GM12878 (cell line): ENCODE data around the gene EGF. TPM values are rescaled to one million over a fixed set of nuclear protein-coding genes. Genes with fewer than 3 reads are reported as not detected.

ENCODE experiments used
- ATAC-seq: fragments of 200-7000 bp; cut with Tn5 transposase; 3 replicates; pipeline ENCODE4 v1.9.1; 2020; ENCODE audit warnings: mild to moderate bottlenecking, moderate library complexity
- BruUV-seq: library from RNA; stranded (reverse); fragments of 400-500 nt; replicated peaks from 2 replicates; lab custom pipeline; 2021; lab: Mats Ljungman, UMichigan
- CTCF ChIA-PET: fragments of 300-600 bp; sonication (Branson Sonifier 250); formaldehyde crosslinking; extraction: SDS; loops from one replicate; lab custom pipeline; 2021; ENCODE audit warnings: inconsistent platforms; lab: Yijun Ruan, JAX
- POLR2A ChIA-PET: fragments of 350-600 bp; formaldehyde crosslinking; extraction: SDS; loops from one replicate; lab custom pipeline; 2021; ENCODE audit warnings: inconsistent platforms; lab: Charles Lee
- RAD21 ChIA-PET: fragments of 300-600 bp; sonication (Branson Sonifier 250); formaldehyde crosslinking; loops from one replicate; lab custom pipeline; 2023; ENCODE audit warnings: antibody characterized with exemption; ENCODE audit not compliant: unreplicated experiment; lab: Charles Lee
- SMC1A ChIA-PET: fragments of 300-600 bp; sonication (Branson Sonifier 250); formaldehyde crosslinking; loops from one replicate; lab custom pipeline; 2023; ENCODE audit not compliant: unreplicated experiment, uncharacterized antibody; lab: Charles Lee
- DNase-seq: peaks from one replicate; pipeline ENCODE4 v3.0.0-alpha.2; 2011; ENCODE audit warnings: low read depth, low spot score
- FAIRE-seq: peaks from 3 replicates; lab custom pipeline; 2011; peaks lifted over from hg19 to GRCh38; lab: Jason Lieb, UNC
- H2AFZ ChIP-seq: 2 replicates; pipeline ENCODE4 v1.6.0; 2011; ENCODE audit warnings: low read depth, low read length, control low read depth; ENCODE audit not compliant: control insufficient read depth
- H3K27ac ChIP-seq: 2 replicates; pipeline ENCODE4 v1.5.1; 2011; ENCODE audit warnings: control low read depth; ENCODE audit not compliant: control insufficient read depth, insufficient read depth
- H3K27me3 ChIP-seq, 2 experiments: replicated peaks in 1 of 2; 2 replicates each; pipeline versions ENCODE4 v1.6.0 to v1.6.1; 2011; ENCODE audit warnings: low read length in 1 of 2; ENCODE audit not compliant: control insufficient read depth in 2 of 2, insufficient read depth in 2 of 2
- H3K36me3 ChIP-seq, 2 experiments: 2 replicates each; pipeline ENCODE4 v1.5.1; 2011; ENCODE audit warnings: low read length in 1 of 2; ENCODE audit not compliant: control insufficient read depth in 2 of 2, insufficient read depth in 2 of 2
- H3K4me1 ChIP-seq: 2 replicates; pipeline ENCODE4 v1.6.1; 2011; ENCODE audit warnings: mild to moderate bottlenecking, low read length, moderate library complexity, mixed read lengths; ENCODE audit not compliant: control insufficient read depth, insufficient read depth
- H3K4me2 ChIP-seq: 2 replicates; pipeline ENCODE4 v1.6.0; 2011; ENCODE audit warnings: control low read depth; ENCODE audit not compliant: control insufficient read depth, insufficient read depth
- H3K4me3 ChIP-seq: fragments of 200-600 bp; sonication (generic); 2 replicates; pipeline ENCODE4 v1.5.1; 2016
- H3K79me2 ChIP-seq: 2 replicates; pipeline ENCODE4 v1.6.0; 2011; ENCODE audit warnings: low read length; ENCODE audit not compliant: control insufficient read depth, insufficient read depth
- H3K9ac ChIP-seq: 2 replicates; pipeline ENCODE4 v1.8.0; 2011; ENCODE audit warnings: low read length, control low read depth, mixed read lengths; ENCODE audit not compliant: control insufficient read depth, insufficient read depth
- H3K9me3 ChIP-seq: replicated peaks from 3 replicates; pipeline ENCODE4 v1.5.1; 2011; ENCODE audit warnings: mild to moderate bottlenecking, low read length; ENCODE audit not compliant: control insufficient read depth, insufficient read depth
- H4K20me1 ChIP-seq: 2 replicates; pipeline ENCODE4 v1.6.0; 2011; ENCODE audit not compliant: control insufficient read depth, insufficient read depth
- CHD2 ChIP-seq: IDR thresholded peaks from 2 replicates; pipeline ENCODE4 v1.6.1; 2011; ENCODE audit warnings: low read depth, low read length, improper control_type of control experiment, borderline replicate concordance
- ETV6 ChIP-seq, 2 experiments: fragments of 450-650 bp in 1 of 2; IDR thresholded peaks in 1 of 2; conservative IDR thresholded peaks in 1 of 2; 2 replicates each; pipeline ENCODE4 v1.6.1; 2014; ENCODE audit warnings: antibody characterized with exemption in 1 of 2, borderline replicate concordance in 1 of 2, low read depth in 1 of 2, mild to moderate bottlenecking in 1 of 2, moderate library complexity in 1 of 2
- FOXK2 ChIP-seq: fragments of 450-650 bp; IDR thresholded peaks from 2 replicates; pipeline ENCODE4 v1.6.1; 2017; ENCODE audit warnings: mild to moderate bottlenecking, moderate library complexity
- GABPA ChIP-seq: IDR thresholded peaks from 2 replicates; pipeline ENCODE4 v1.6.1; 2014; ENCODE audit warnings: antibody characterized with exemption, low read depth, mild to moderate bottlenecking, inconsistent platforms
- JUNB ChIP-seq: IDR thresholded peaks from 2 replicates; pipeline ENCODE4 v1.6.1; 2016; ENCODE audit warnings: antibody characterized with exemption, mild to moderate bottlenecking
- NR2F1 ChIP-seq: fragments of 450-650 bp; conservative IDR thresholded peaks from 2 replicates; pipeline ENCODE4 v1.6.1; 2017; ENCODE audit warnings: mild to moderate bottlenecking
- NRF1 ChIP-seq: conservative IDR thresholded peaks from 2 replicates; pipeline ENCODE4 v1.6.1; 2011; ENCODE audit warnings: mild to moderate bottlenecking, low read depth, low read length, improper control_type of control experiment
- PAX5 ChIP-seq: IDR thresholded peaks from 2 replicates; pipeline ENCODE4 v1.6.1; 2011; ENCODE audit warnings: low read depth, low read length, borderline replicate concordance
- POLR2AphosphoS2 ChIP-seq: IDR thresholded peaks from 2 replicates; pipeline ENCODE4 v1.6.1; 2011; ENCODE audit warnings: low read depth, mild to moderate bottlenecking, low read length, improper control_type of control experiment, moderate library complexity
- RAD21 ChIP-seq: IDR thresholded peaks from 2 replicates; pipeline ENCODE4 v1.6.1; 2011; ENCODE audit warnings: mild to moderate bottlenecking, low read depth, low read length, moderate library complexity; ENCODE audit not compliant: insufficient read depth
- TBL1XR1 ChIP-seq: IDR thresholded peaks from 2 replicates; pipeline ENCODE4 v1.6.1; 2012; ENCODE audit warnings: low read depth, low read length, improper control_type of control experiment
- TCF12 ChIP-seq: IDR thresholded peaks from 2 replicates; pipeline ENCODE4 v1.6.1; 2011; ENCODE audit warnings: low read depth, mild to moderate bottlenecking, low read length
- TCF7 ChIP-seq: IDR thresholded peaks from 2 replicates; pipeline ENCODE4 v1.6.1; 2014; ENCODE audit warnings: antibody characterized with exemption, borderline replicate concordance
- ZNF24 ChIP-seq: fragments of 450-650 bp; IDR thresholded peaks from 2 replicates; pipeline ENCODE4 v1.6.1; 2017; ENCODE audit warnings: antibody characterized with exemption, mild to moderate bottlenecking
- WGBS: methylation state at CpG from one replicate; pipeline ENCODE4 v1.1.6; 2016; ENCODE audit warnings: low lambda C conversion rate; ENCODE audit not compliant: insufficient replicate concordance, insufficient coverage; ENCODE audit errors: missing lambda C conversion rate; 5-methylcytosine and 5-hydroxymethylcytosine counted together
- in situ Hi-C: fragments of 300-500 bp; cut with MboI; formaldehyde crosslinking; loops from 9 replicates; pipeline ENCODE4 v1.14.3; 2018; ENCODE audit warnings: mixed read lengths
- intact Hi-C: fragments of 100-400 bp; cut with micrococcal nuclease; formaldehyde crosslinking; loops from one replicate; pipeline ENCODE4 v1.14.2; 2022; ENCODE audit not compliant: unreplicated experiment
- polyA plus RNA-seq, 11 experiments: library from polyadenylated mRNA; depleted of rRNA in 4 of 11; unstranded in 6 of 11; stranded (reverse) in 5 of 11; fragments of >200 nt; fragmentation: Nextera tagmentation in 4 of 11; fragmentation: Illumina TruSeq in 1 of 11; extraction: Ambion mirVana in 4 of 11; extraction: Trizol in 1 of 11; gene quantifications; 1 replicate in 1 of 11; 2 replicates in 10 of 11; pipeline versions ENCODE4 v1.2.1 to v1.2.3, GENCODE V29; 2011 to 2016; ENCODE audit warnings: inconsistent platforms in 2 of 11, missing spikeins in 2 of 11, low read depth in 1 of 11
- total RNA-seq, 4 experiments: library from RNA; depleted of rRNA in 3 of 4; stranded (reverse); fragments of >200 nt in 3 of 4; fragmentation: Illumina TruSeq in 1 of 4; extraction: Trizol in 1 of 4; gene quantifications; 2 replicates each; pipeline versions ENCODE4 v1.2.1 to v1.2.3, GENCODE V29; 2013 to 2021

The EGF gene
- total and polyA plus RNA-seq, 10 of the 15 experiments (the other 5 are each of a cell fraction or from before 2014, with no cell fraction given): 0.02 to 0.90 (median 0.19) TPM; not detected in 4

DNA sequence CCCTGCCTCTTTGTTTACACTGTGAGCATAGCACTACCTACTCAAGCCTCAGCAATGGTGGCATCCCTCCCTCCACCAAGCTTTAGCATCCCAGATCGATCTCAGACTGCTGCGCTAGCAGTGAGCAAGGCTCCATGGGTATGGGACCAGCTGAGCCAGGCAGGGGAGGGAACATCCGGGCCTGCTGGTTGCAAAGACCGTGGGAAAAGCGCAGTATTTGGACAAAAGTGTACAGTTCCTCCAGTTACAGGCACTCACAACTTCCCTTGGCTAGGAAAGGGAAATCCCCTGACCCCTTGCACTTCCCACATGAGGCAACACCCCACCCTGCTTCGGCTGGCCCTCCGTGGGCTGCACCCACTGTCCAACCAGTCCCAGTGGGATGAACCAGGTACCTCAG is 26.5 kb downstream of the EGF start (continued):
- TF ChIP-seq FOXK2 (no peak), ZNF24 (no peak)

DNA sequence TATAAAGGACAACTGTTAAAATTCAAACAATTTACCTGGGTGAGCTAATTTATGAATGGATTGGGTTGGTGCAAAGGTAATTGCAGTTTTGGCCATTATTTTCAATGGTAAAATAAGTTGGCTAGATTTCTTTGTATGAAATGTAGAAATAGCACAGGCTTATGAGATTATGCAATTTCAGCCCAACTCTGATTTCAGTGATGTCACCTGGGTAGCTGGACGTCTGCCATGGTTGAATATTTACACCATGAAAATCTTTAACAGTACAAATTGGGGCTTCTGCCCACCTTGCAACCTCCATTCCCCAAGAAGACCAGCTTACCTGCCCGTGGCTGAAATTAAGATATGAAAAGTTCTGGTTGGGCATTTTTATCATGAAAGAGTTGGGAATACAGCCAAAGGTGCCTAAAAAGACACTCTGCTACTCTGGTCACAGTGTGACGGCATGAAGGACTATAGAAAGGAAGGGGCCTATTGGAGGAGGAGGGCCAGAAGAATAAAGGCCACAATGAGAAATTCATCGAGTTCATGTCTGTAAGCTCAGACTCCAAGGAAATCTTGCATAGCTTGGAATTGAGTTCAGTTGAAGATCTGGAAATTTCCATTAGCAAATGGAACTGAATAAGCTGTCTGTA is 29.7 kb downstream of the EGF start:
- TF ChIP-seq ZNF24: no peak
- no peak for TF ChIP-seq NR2F1
- TF ChIP-seq CHD2: no peak
- no peak for TF ChIP-seq POLR2AphosphoS2
- TF ChIP-seq JUNB: no peak
- TF ChIP-seq TCF12: no peak
- no peak for TF ChIP-seq ETV6 (conservative IDR thresholded peaks at IDR 0.05 in 1 of 2, IDR thresholded peaks at IDR 0.05 in 1 of 2; ENCODE audit: borderline replicate concordance in 1 of 2, low read depth in 1 of 2)
- no peak for TF ChIP-seq TCF7
- TF ChIP-seq TBL1XR1: no peak
- no peak for TF ChIP-seq GABPA
- TF ChIP-seq RAD21: no peak
- TF ChIP-seq PAX5: no peak
- no peak for TF ChIP-seq NRF1
- FAIRE-seq (no peak), DNase-seq (no peak), ATAC-seq (no peak)
- H3K9me3 ChIP-seq: no peaks in the 10 kb centered on the region
- no peak overlapping the region for H2AFZ ChIP-seq
- H3K27ac ChIP-seq: no peak overlapping the region
- no peaks in the 10 kb centered on the region for H3K4me1 ChIP-seq
- ChIA-PET POLR2A (no interaction called here), SMC1A (no interaction called here), RAD21 (no interaction called here), CTCF (no interaction called here)
- no peak overlapping the region for H3K4me3 ChIP-seq
- H3K9ac ChIP-seq: no peak overlapping the region
- no peaks in the 10 kb centered on the region for H3K79me2 ChIP-seq
- 20% methylated on average over 4 of the region's 4 CpGs for WGBS
- intact Hi-C loops: no loop called here
- in situ Hi-C loops: no loop called here
- no TSS peak for BruUV-seq
- no peak overlapping the region for H3K4me2 ChIP-seq
- no peaks in the 10 kb centered on the region for H3K36me3 ChIP-seq
- no peaks in the 10 kb centered on the region for H4K20me1 ChIP-seq
- no peaks in the 10 kb centered on the region; a peak in 1 of 4 replicates for H3K27me3 ChIP-seq
